ENCODE data around the gene MZB1. TPM values are rescaled to one million over a fixed set of nuclear protein-coding genes. Genes with fewer than 3 reads are reported as not detected.

MZB1 gene
- polyA plus RNA-seq, 2 of the 4 experiments (the other 2 are of a cell fraction): 0.09 TPM; not detected in 1

DNA sequence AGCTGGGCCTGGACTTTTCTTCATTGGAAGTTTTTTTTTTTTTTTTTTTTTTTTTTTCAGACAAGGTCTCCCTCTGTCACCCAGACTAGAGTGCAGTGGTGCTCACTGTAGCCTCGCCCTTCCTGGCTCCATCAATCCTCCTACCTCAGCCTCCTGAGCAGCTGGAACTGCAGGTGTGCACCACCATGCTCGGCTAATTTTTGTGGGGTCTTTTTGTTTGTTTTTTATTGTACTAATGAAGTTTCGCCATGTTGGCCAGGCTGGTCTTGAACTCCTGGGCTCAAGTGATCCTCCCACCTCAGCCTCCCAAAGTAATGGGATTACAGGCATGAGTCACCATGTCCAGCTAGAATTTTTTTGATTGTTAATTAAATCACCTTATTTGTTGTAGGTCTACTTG, 46.0 kb upstream of the MZB1 start:
- ChIA-PET POLR2A (no interaction called here), CTCF (interaction anchor here (0.6 to 8.4 kb wide), 6 partner anchors 13 to 338 kb away, joined by 3 to 88 read pairs (median 4); no protein-coding TSS in a partner anchor)
- no peaks in the 10 kb centered on the region for H3K9me3 ChIP-seq
- FAIRE-seq: no peak
- 89% methylated on average over 3 of the region's 3 CpGs for WGBS (ENCODE audit: missing lambda C conversion rate)
- H3K27ac ChIP-seq: no peak overlapping the region
- no peak overlapping the region for H3K4me3 ChIP-seq
- no peak for TF ChIP-seq SMC3 (IDR thresholded peaks at IDR 0.05)
- no peak for TF ChIP-seq POLR2AphosphoS2 (conservative IDR thresholded peaks at IDR 0.05; ENCODE audit: low read length)
- no peak for TF ChIP-seq NFE2L2 (conservative IDR thresholded peaks at IDR 0.05; ENCODE audit: low read length)
- TF ChIP-seq, protein P1, sequence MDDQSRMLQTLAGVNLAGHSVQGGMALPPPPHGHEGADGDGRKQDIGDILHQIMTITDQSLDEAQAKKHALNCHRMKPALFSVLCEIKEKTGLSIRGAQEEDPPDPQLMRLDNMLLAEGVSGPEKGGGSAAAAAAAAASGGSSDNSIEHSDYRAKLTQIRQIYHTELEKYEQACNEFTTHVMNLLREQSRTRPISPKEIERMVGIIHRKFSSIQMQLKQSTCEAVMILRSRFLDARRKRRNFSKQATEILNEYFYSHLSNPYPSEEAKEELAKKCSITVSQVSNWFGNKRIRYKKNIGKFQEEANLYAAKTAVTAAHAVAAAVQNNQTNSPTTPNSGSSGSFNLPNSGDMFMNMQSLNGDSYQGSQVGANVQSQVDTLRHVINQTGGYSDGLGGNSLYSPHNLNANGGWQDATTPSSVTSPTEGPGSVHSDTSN (IDR thresholded peaks at IDR 0.05): no peak
- no peak overlapping the region for H3K4me2 ChIP-seq
- DNase-seq (ENCODE audit: low read depth in 1 of 2, low spot score in 1 of 2): no peak
- H3K4me1 ChIP-seq: peaks cover 8% of the 10 kb centered on the region; the same call in 1 of the 3 replicates
- no peak for ATAC-seq

DNA sequence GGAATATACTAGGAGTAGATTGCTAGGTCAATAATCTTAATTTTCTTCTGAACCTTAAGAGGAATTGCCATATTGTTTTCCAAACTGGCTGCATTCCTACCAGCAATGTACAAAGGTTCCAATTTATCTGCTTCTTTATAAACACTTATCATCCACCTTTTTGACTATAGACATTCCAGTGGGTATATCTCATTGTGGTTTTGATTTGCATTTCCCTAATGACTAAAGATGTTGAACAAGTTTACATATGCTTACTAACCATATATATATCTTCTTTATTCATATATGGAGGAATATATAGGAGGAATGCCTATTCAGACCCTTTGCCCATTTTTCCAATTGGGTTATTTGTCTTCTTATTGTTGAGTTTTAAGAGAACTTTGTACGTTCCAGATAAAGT, 42.0 kb upstream of the MZB1 start:
- H3K9me3 ChIP-seq: no peaks in the 10 kb centered on the region
- no peak overlapping the region for H3K4me3 ChIP-seq
- DNase-seq (ENCODE audit: low read depth in 1 of 2, low spot score in 1 of 2): no peak
- no peak for ATAC-seq
- no peak overlapping the region for H3K4me2 ChIP-seq
- no peaks in the 10 kb centered on the region for H3K4me1 ChIP-seq
- 73% methylated on average over 1 of the region's 1 CpG for WGBS (ENCODE audit: missing lambda C conversion rate)
- no peak for FAIRE-seq
- no peak for TF ChIP-seq EHF (CRISPR knock-in tag; IDR thresholded peaks at IDR 0.05)
- no peak for TF ChIP-seq HEYL (CRISPR knock-in tag; IDR thresholded peaks at IDR 0.05)
- no peak for TF ChIP-seq CHD4 (IDR thresholded peaks at IDR 0.05; ENCODE audit: borderline replicate concordance)
- TF ChIP-seq JUNB (IDR thresholded peaks at IDR 0.05): no peak
- no peak for TF ChIP-seq ZC3H11A (IDR thresholded peaks at IDR 0.05)
- TF ChIP-seq ESRRA (IDR thresholded peaks at IDR 0.05; ENCODE audit: borderline replicate concordance, low read length): no peak
- TF ChIP-seq HOXB5 (CRISPR knock-in tag; IDR thresholded peaks at IDR 0.05): no peak
- no peak for TF ChIP-seq HOXB13 (CRISPR knock-in tag; IDR thresholded peaks at IDR 0.05; ENCODE audit: low read depth)
- TF ChIP-seq FOSB (CRISPR knock-in tag; IDR thresholded peaks at IDR 0.05): no peak
- TF ChIP-seq SREBF2 (IDR thresholded peaks at IDR 0.05): no peak
- TF ChIP-seq, protein P2, sequence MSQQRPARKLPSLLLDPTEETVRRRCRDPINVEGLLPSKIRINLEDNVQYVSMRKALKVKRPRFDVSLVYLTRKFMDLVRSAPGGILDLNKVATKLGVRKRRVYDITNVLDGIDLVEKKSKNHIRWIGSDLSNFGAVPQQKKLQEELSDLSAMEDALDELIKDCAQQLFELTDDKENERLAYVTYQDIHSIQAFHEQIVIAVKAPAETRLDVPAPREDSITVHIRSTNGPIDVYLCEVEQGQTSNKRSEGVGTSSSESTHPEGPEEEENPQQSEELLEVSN (IDR thresholded peaks at IDR 0.05; ENCODE audit: borderline replicate concordance, low read depth): no peak
- no peak for TF ChIP-seq NPAS2 (CRISPR knock-in tag; IDR thresholded peaks at IDR 0.05; ENCODE audit: borderline replicate concordance)
- no peak for TF ChIP-seq POLR2AphosphoS2 (conservative IDR thresholded peaks at IDR 0.05; ENCODE audit: low read length)
- no peak for TF ChIP-seq EP300 (IDR thresholded peaks at IDR 0.05)
- no peak for TF ChIP-seq CBX2 (IDR thresholded peaks at IDR 0.05; ENCODE audit: borderline replicate concordance, low read depth)
- no peak for TF ChIP-seq MAZ (IDR thresholded peaks at IDR 0.05; ENCODE audit: borderline replicate concordance, low read depth, low read length)
- no peak for TF ChIP-seq PHF8 (IDR thresholded peaks at IDR 0.05; ENCODE audit: borderline replicate concordance, low read depth)
- no peak overlapping the region for H3K27ac ChIP-seq
- POLR2A ChIA-PET: no interaction called here
- CTCF ChIA-PET: interaction anchor here (0.6 to 8.4 kb wide), 4 partner anchors 9 to 855 kb away, joined by 3 to 88 read pairs (median 7); no protein-coding TSS in a partner anchor

DNA sequence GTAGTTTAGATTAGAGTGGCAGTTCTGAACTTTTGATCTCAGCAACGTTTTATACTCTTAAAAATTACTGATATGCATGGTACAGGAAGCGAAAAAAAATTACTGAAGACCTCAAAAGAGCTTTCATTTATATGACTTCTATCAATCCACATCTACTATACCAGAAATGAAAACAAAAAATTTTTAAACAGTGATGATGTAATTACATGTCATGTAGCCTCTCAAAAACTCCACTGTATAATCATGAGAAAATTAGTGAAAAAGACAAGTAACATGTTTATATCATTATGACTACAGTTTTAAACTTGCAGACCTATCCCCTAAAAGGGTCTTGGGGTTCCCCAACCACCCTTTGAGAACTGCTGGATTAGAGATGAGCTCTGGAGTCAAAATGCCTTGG, 40.3 kb upstream of the MZB1 start:
- no peak overlapping the region for H3K27ac ChIP-seq
- no peak overlapping the region for H3K4me3 ChIP-seq
- ChIA-PET CTCF (interaction anchor here (0.7 to 1.7 kb wide), 9 partner anchors 8 to 336 kb away, joined by 3 to 10 read pairs (median 4); partner anchors contain the start of gene DNAJC18), POLR2A (interaction anchor here (0.9 kb wide), 1 partner anchor 9 kb away, joined by 3 read pairs; the partner anchor contains the start of gene DNAJC18)
- WGBS (ENCODE audit: missing lambda C conversion rate): 69% methylated on average over 2 of the region's 2 CpGs
- H3K9me3 ChIP-seq: no peaks in the 10 kb centered on the region
- H3K4me2 ChIP-seq: no peak overlapping the region
- H3K4me1 ChIP-seq: no peaks in the 10 kb centered on the region
- no peak for DNase-seq (ENCODE audit: low read depth in 1 of 2, low spot score in 1 of 2)
- ATAC-seq: no peak
- no peak for FAIRE-seq
- no peak for TF ChIP-seq FOSB (CRISPR knock-in tag; IDR thresholded peaks at IDR 0.05)
- no peak for TF ChIP-seq CHD4 (IDR thresholded peaks at IDR 0.05; ENCODE audit: borderline replicate concordance)
- no peak for TF ChIP-seq RAD21 (conservative IDR thresholded peaks at IDR 0.05 in 1 of 2, IDR thresholded peaks at IDR 0.05 in 1 of 2)
- no peak for TF ChIP-seq CHD2 (IDR thresholded peaks at IDR 0.05; ENCODE audit: low read length, partially characterized antibody)
- no peak for TF ChIP-seq GATA3 (IDR thresholded peaks at IDR 0.05; ENCODE audit: borderline replicate concordance)
- no peak for TF ChIP-seq KDM1A (IDR thresholded peaks at IDR 0.05; ENCODE audit: low read depth)
- TF ChIP-seq MAZ (IDR thresholded peaks at IDR 0.05; ENCODE audit: borderline replicate concordance, low read depth, low read length): no peak
- TF ChIP-seq CBX2 (IDR thresholded peaks at IDR 0.05; ENCODE audit: borderline replicate concordance, low read depth): no peak
- no peak for TF ChIP-seq EP300 (IDR thresholded peaks at IDR 0.05)
- TF ChIP-seq, protein P3, sequence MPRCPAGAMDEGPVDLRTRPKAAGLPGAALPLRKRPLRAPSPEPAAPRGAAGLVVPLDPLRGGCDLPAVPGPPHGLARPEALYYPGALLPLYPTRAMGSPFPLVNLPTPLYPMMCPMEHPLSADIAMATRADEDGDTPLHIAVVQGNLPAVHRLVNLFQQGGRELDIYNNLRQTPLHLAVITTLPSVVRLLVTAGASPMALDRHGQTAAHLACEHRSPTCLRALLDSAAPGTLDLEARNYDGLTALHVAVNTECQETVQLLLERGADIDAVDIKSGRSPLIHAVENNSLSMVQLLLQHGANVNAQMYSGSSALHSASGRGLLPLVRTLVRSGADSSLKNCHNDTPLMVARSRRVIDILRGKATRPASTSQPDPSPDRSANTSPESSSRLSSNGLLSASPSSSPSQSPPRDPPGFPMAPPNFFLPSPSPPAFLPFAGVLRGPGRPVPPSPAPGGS (IDR thresholded peaks at IDR 0.05): no peak
- TF ChIP-seq HOXB5 (CRISPR knock-in tag; IDR thresholded peaks at IDR 0.05): no peak
- TF ChIP-seq RFX5 (IDR thresholded peaks at IDR 0.05): no peak
- TF ChIP-seq, protein P4, sequence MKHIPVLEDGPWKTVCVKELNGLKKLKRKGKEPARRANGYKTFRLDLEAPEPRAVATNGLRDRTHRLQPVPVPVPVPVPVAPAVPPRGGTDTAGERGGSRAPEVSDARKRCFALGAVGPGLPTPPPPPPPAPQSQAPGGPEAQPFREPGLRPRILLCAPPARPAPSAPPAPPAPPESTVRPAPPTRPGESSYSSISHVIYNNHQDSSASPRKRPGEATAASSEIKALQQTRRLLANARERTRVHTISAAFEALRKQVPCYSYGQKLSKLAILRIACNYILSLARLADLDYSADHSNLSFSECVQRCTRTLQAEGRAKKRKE (CRISPR knock-in tag; IDR thresholded peaks at IDR 0.05; ENCODE audit: low read depth): no peak
- TF ChIP-seq, protein P5, sequence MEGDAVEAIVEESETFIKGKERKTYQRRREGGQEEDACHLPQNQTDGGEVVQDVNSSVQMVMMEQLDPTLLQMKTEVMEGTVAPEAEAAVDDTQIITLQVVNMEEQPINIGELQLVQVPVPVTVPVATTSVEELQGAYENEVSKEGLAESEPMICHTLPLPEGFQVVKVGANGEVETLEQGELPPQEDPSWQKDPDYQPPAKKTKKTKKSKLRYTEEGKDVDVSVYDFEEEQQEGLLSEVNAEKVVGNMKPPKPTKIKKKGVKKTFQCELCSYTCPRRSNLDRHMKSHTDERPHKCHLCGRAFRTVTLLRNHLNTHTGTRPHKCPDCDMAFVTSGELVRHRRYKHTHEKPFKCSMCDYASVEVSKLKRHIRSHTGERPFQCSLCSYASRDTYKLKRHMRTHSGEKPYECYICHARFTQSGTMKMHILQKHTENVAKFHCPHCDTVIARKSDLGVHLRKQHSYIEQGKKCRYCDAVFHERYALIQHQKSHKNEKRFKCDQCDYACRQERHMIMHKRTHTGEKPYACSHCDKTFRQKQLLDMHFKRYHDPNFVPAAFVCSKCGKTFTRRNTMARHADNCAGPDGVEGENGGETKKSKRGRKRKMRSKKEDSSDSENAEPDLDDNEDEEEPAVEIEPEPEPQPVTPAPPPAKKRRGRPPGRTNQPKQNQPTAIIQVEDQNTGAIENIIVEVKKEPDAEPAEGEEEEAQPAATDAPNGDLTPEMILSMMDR (IDR thresholded peaks at IDR 0.05): no peak
- no peak for TF ChIP-seq NFE2L2 (conservative IDR thresholded peaks at IDR 0.05; ENCODE audit: low read length)
- no peak for TF ChIP-seq HOXA7 (CRISPR knock-in tag; IDR thresholded peaks at IDR 0.05)
